ENCODE measurements around the gene WWOX. TPM values are rescaled to one million over a fixed set of nuclear protein-coding genes. Genes with fewer than 3 reads are reported as not detected.

The WWOX gene
- polyA plus RNA-seq, 4 donors, result 4.9 to 15.8 (median 7.0) TPM

DNA sequence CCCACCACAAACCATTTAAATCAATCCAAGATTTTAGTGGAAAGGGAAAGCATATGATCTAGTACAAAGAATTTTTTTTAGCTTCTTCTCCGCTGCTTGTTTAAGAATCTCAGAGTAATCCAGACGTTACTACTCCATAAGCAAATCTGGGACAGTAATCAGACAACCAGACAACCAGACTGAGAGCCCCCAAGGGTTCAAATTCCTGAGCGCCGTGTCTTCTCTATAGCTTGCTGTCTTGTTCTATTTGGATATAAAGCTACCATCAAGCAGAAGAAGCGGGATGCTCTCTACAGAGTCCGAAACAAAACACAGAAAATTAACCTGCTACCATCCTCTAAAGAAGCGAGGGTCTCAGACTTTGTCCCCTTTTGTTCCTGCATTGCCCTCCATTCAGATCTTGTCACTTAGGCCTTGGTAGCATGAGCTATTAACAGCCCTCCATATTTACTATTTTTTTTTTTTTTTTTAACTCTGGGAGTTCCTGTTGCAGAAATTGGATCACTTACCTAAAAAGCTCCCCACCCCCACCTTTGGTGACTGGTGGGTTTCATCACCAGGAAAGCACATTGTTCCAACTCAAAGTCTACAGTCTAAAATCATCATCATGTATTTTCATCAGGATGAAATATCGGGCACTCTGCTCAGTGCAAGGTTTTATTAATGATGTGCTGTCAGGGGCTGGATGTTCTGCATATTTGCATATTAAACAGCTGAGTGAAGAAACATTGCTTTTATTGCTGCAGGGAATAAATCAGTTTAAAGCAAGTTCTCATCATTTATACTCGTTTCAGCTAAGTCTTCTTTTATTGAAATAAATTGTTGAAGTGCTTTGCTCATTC lies 576.7 kb downstream of the WWOX start:
- Histone ChIP-seq H3K36me3 (ENCODE audit: control insufficient read depth in 3 of 3, insufficient read depth in 2 of 3, low read depth in 1 of 3, low read length in 3 of 3) (no peaks in the 10 kb centered on the region), H3K4me3 (ENCODE audit: low read depth in 1 of 3, low read length in 3 of 3) (no peak overlapping the region), H3K27me3 (ENCODE audit: control insufficient read depth in 3 of 3, insufficient read depth in 3 of 3, low read length in 3 of 3) (no peaks in the 10 kb centered on the region), H3K27ac (ENCODE audit: low read depth in 1 of 3, low read length in 2 of 3) (no peak overlapping the region), H3K4me1 (ENCODE audit: control insufficient read depth in 3 of 3, insufficient read depth in 2 of 3, low read depth in 1 of 3, low read length in 2 of 3) (peaks cover 0 to 2% (median 0%) of the 10 kb centered on the region in 3 donors), H3K9me3 (ENCODE audit: control insufficient read depth in 2 of 2, insufficient read depth in 1 of 2, low read depth in 1 of 2, low read length in 1 of 2) (no peaks in the 10 kb centered on the region)
- FAIRE-seq (no peak), DNase-seq (no peak)
- WGBS, 3 donors, result 81 to 93% (median 81%) methylated on average over 9 of the region's 9 CpGs

DNA sequence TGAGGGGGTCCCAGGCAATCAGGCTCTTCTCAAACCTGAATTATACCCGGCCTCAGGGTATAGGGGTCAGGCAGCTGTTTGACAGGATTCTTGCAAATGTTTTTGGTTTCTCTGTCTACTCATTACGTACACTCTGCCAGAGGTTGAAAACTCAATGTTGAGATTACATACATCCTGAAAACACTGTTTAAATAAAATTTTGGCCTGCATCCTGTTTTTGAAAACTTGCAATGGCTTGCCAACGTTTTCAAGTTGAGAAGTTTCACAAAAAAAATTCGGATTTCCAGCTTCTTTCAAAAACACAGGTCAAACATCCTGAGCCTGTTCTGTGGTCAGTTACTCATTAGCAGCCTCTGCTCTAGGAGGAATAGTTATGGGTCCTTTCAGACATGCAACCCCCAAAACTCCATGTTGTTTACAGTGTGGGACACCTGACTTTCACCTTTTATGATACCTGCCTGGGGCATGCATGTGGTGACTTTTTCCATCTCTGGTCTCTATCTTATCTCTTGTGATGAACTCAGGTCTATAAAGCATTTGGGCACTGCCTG lies 577.8 kb downstream of the WWOX start:
- Histone ChIP-seq H3K4me3 (ENCODE audit: low read depth in 1 of 3, low read length in 3 of 3) (no peak overlapping the region), H3K27me3 (ENCODE audit: control insufficient read depth in 3 of 3, insufficient read depth in 3 of 3, low read length in 3 of 3) (no peaks in the 10 kb centered on the region), H3K4me1 (ENCODE audit: control insufficient read depth in 3 of 3, insufficient read depth in 2 of 3, low read depth in 1 of 3, low read length in 2 of 3) (peaks cover 0 to 2% (median 0%) of the 10 kb centered on the region in 3 donors), H3K36me3 (ENCODE audit: control insufficient read depth in 3 of 3, insufficient read depth in 2 of 3, low read depth in 1 of 3, low read length in 3 of 3) (no peaks in the 10 kb centered on the region), H3K27ac (ENCODE audit: low read depth in 1 of 3, low read length in 2 of 3) (no peak overlapping the region), H3K9me3 (ENCODE audit: control insufficient read depth in 2 of 2, insufficient read depth in 1 of 2, low read depth in 1 of 2, low read length in 1 of 2) (no peaks in the 10 kb centered on the region)
- FAIRE-seq (no peak), DNase-seq (no peak)
- WGBS, 3 donors, result 54 to 56% (median 55%) methylated on average over 4 of the region's 4 CpGs

DNA sequence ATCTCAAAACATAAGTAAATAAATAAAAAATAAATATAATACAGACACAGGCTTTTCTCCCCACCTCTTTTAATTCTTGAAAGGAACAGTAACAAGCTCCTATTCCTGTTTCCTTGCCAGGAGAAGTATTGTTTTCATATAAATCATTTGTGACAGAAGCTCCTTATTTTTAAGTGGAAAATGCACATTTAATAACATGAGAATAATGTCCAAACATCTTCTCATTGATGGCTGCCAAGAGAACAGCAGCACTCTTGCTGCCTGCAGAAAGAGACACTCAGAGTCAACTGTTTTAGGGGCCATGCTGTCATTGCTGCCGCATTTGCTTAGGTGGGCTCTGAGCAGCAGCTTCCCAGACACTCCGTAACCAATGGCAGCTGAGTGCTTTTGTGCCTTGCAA lies 580.1 kb downstream of the WWOX start:
- 83 to 97% (median 96%) methylated on average over 2 of the region's 2 CpGs for WGBS, 3 donors
- no peak for FAIRE-seq

DNA sequence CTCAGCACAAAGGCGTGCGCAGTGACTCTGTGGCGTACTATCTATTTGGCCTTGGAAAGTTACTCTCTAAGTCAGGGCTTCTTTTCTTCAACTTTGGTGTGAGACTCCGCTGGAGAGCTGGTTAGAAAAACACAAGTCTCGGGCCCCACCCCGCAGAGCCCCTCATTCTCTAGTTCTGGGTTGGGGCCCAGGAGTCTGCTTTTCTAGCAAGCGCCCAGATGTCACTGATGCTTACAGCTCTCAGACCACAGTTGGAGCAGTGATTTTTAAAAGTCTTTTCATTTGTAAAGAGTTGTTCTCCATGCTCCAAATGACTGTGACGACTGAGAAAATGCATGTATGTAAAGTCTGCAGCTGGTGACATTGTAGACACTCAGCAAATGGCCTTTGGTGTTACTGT lies 582.3 kb downstream of the WWOX start:
- 85 to 93% (median 91%) methylated on average over 8 of the region's 8 CpGs for WGBS, 3 donors

More for the DNA sequence above, 580.1 kb downstream of the WWOX start:
- no peaks in the 10 kb centered on the region for H3K9me3 ChIP-seq (ENCODE audit: control insufficient read depth in 2 of 2, insufficient read depth in 1 of 2, low read depth in 1 of 2, low read length in 1 of 2)
- H3K4me1 ChIP-seq (ENCODE audit: control insufficient read depth in 3 of 3, insufficient read depth in 2 of 3, low read depth in 1 of 3, low read length in 2 of 3), result peaks cover 0 to 2% (median 0%) of the 10 kb centered on the region in 3 donors
- no peak overlapping the region for H3K4me3 ChIP-seq (ENCODE audit: low read depth in 1 of 3, low read length in 3 of 3)
- no peak for DNase-seq
- H3K27me3 ChIP-seq (ENCODE audit: control insufficient read depth in 3 of 3, insufficient read depth in 3 of 3, low read length in 3 of 3), result no peaks in the 10 kb centered on the region
- H3K36me3 ChIP-seq (ENCODE audit: control insufficient read depth in 3 of 3, insufficient read depth in 2 of 3, low read depth in 1 of 3, low read length in 3 of 3), result no peaks in the 10 kb centered on the region
- no peak overlapping the region for H3K27ac ChIP-seq (ENCODE audit: low read depth in 1 of 3, low read length in 2 of 3)

DNA sequence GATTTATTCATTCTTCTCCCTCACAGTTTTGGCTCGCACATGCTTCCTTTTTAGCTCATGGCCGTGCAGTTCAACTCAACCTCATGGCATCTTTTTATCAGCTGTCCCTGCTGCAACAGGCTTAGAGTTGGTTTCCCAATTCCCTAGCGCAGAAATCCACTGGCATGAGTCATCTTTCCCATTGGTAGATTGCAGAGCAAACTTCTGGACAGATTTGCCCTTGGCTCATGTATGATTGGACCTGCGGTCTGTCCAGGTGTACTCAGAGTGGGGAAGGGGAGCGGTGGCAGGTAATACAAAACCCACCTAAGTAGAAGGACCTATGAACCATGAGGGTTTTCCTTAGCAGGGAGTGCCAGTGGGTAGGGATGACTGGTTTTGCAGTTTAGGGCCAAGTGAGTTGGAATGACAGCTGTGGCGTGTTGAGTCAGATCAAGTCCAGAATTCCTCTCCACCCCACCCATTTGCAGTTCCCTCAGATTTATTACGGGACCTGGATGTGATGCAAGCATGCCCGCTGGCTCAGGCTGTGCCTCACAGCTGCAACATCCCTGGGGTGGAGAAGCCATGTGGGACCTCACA lies 584.7 kb downstream of the WWOX start:
- WGBS, 3 donors, result 69 to 80% (median 72%) methylated on average over 8 of the region's 8 CpGs
- H3K4me3 ChIP-seq (ENCODE audit: low read depth in 1 of 3, low read length in 3 of 3), result no peak overlapping the region
- H3K36me3 ChIP-seq (ENCODE audit: control insufficient read depth in 3 of 3, insufficient read depth in 2 of 3, low read depth in 1 of 3, low read length in 3 of 3), result no peaks in the 10 kb centered on the region
- no peaks in the 10 kb centered on the region for H3K9me3 ChIP-seq (ENCODE audit: control insufficient read depth in 2 of 2, insufficient read depth in 1 of 2, low read depth in 1 of 2, low read length in 1 of 2)
- DNase-seq (no peak), FAIRE-seq (no peak)
- no peaks in the 10 kb centered on the region for H3K4me1 ChIP-seq (ENCODE audit: control insufficient read depth in 3 of 3, insufficient read depth in 2 of 3, low read depth in 1 of 3, low read length in 2 of 3)
- H3K27ac ChIP-seq (ENCODE audit: low read depth in 1 of 3, low read length in 2 of 3), result no peak overlapping the region
- no peaks in the 10 kb centered on the region for H3K27me3 ChIP-seq (ENCODE audit: control insufficient read depth in 3 of 3, insufficient read depth in 3 of 3, low read length in 3 of 3)

More for the DNA sequence above, 582.3 kb downstream of the WWOX start:
- H3K27ac ChIP-seq (ENCODE audit: low read depth in 1 of 3, low read length in 2 of 3), result no peak overlapping the region
- DNase-seq (no peak), FAIRE-seq (no peak)
- no peaks in the 10 kb centered on the region for H3K9me3 ChIP-seq (ENCODE audit: control insufficient read depth in 2 of 2, insufficient read depth in 1 of 2, low read depth in 1 of 2, low read length in 1 of 2)
- H3K4me3 ChIP-seq (ENCODE audit: low read depth in 1 of 3, low read length in 3 of 3), result no peak overlapping the region
- no peaks in the 10 kb centered on the region for H3K27me3 ChIP-seq (ENCODE audit: control insufficient read depth in 3 of 3, insufficient read depth in 3 of 3, low read length in 3 of 3)
- H3K4me1 ChIP-seq (ENCODE audit: control insufficient read depth in 3 of 3, insufficient read depth in 2 of 3, low read depth in 1 of 3, low read length in 2 of 3), result peaks cover 0 to 2% (median 0%) of the 10 kb centered on the region in 3 donors
- H3K36me3 ChIP-seq (ENCODE audit: control insufficient read depth in 3 of 3, insufficient read depth in 2 of 3, low read depth in 1 of 3, low read length in 3 of 3), result no peaks in the 10 kb centered on the region

DNA sequence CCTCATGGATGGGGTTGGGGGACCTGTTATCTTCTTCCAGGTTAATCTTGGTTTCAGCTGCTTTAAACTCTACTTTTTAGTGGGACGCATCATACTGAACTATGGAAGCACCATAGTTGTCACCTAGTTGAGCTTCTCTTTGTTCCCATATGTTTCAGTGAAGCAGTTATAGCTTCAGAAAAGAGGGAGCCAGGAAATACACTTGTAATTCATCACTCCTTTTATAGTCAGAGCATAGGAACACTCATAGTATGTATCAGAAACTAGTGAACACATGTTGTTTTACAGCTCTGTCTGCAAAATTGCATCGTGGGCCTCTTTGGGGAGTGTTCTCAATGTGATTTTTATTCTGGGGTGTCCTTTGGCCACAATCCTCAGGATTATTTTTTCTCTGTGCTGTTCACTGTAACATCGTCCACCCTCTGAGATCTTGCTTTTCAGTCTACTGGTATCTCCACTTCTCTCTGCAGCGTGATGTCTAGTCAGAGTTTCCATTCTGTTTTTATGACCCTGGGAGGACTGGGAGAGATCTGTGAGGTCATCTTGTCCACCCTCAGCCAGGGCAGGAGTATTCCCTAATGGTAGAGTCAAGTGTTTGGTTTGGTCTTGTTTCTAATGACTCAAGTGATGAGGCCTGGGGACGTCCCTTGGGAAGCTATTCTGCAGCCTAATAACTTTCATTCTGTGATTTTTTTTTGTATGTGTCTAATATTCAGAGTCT lies 585.4 kb downstream of the WWOX start:
- Histone ChIP-seq H3K4me3 (ENCODE audit: low read depth in 1 of 3, low read length in 3 of 3) (no peak overlapping the region), H3K36me3 (ENCODE audit: control insufficient read depth in 3 of 3, insufficient read depth in 2 of 3, low read depth in 1 of 3, low read length in 3 of 3) (no peaks in the 10 kb centered on the region), H3K9me3 (ENCODE audit: control insufficient read depth in 2 of 2, insufficient read depth in 1 of 2, low read depth in 1 of 2, low read length in 1 of 2) (no peaks in the 10 kb centered on the region), H3K4me1 (ENCODE audit: control insufficient read depth in 3 of 3, insufficient read depth in 2 of 3, low read depth in 1 of 3, low read length in 2 of 3) (no peaks in the 10 kb centered on the region), H3K27ac (ENCODE audit: low read depth in 1 of 3, low read length in 2 of 3) (no peak overlapping the region), H3K27me3 (ENCODE audit: control insufficient read depth in 3 of 3, insufficient read depth in 3 of 3, low read length in 3 of 3) (no peaks in the 10 kb centered on the region)
- no peak for DNase-seq
- whole genome bisulfite sequencing, 3 donors, result 72 to 80% (median 74%) methylated on average over 5 of the region's 5 CpGs
- FAIRE-seq, result no peak

DNA sequence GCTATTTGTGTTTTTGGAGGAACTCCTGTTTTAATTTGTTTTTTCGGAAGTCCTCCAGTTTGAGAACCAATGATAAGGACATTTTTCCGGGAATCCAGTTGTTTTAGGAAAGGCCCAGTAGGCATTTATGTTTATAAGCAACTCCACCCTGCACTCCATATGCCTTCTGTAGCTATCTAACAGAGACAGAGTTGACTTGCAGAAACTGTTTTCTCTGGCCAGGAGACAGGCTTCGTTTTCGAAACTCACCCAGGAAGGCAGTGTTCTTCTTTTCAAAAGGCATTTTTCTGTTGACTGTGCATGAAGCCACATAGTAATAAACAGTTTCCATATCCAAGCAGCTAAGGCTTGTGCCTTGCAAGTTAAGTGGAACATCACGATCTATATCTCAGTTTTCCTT lies 587.1 kb downstream of the WWOX start:
- Histone ChIP-seq H3K36me3 (ENCODE audit: control insufficient read depth in 3 of 3, insufficient read depth in 2 of 3, low read depth in 1 of 3, low read length in 3 of 3) (no peaks in the 10 kb centered on the region), H3K4me1 (ENCODE audit: control insufficient read depth in 3 of 3, insufficient read depth in 2 of 3, low read depth in 1 of 3, low read length in 2 of 3) (no peaks in the 10 kb centered on the region), H3K4me3 (ENCODE audit: low read depth in 1 of 3, low read length in 3 of 3) (no peak overlapping the region), H3K27ac (ENCODE audit: low read depth in 1 of 3, low read length in 2 of 3) (no peak overlapping the region), H3K9me3 (ENCODE audit: control insufficient read depth in 2 of 2, insufficient read depth in 1 of 2, low read depth in 1 of 2, low read length in 1 of 2) (no peaks in the 10 kb centered on the region), H3K27me3 (ENCODE audit: control insufficient read depth in 3 of 3, insufficient read depth in 3 of 3, low read length in 3 of 3) (no peaks in the 10 kb centered on the region)
- FAIRE-seq, result no peak
- 80 to 84% (median 83%) methylated on average over 5 of the region's 5 CpGs for WGBS, 3 donors
- DNase-seq, result no peak

DNA sequence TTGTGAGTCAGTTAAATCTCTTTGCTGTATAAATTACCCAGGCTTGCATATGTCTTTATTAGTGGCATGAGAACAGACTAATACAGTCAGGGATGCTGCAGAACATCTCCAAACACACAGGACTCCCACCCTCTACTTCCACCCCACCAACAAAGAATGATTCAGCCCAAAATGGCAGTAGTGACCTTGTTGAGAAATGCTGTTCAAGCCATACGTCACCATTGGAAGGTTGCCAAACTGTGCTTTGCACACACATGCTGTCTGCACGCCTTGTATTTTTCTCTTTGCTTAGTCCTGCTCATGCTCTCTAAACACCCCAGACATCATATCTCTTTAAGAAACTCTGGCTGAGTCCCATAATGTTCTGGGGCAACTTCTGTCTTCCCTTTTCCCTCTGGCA lies 589.6 kb downstream of the WWOX start:
- WGBS, 3 donors, result 40 to 49% (median 44%) methylated on average over 2 of the region's 2 CpGs
- peak in 1 of 2 donors; percentile 22 for DNase-seq
- FAIRE-seq, result no peak

More for the DNA sequence above, 589.6 kb downstream of the WWOX start:
- Histone ChIP-seq H3K36me3 (ENCODE audit: control insufficient read depth in 3 of 3, insufficient read depth in 2 of 3, low read depth in 1 of 3, low read length in 3 of 3) (no peaks in the 10 kb centered on the region), H3K27ac (ENCODE audit: low read depth in 1 of 3, low read length in 2 of 3) (no peak overlapping the region), H3K9me3 (ENCODE audit: control insufficient read depth in 2 of 2, insufficient read depth in 1 of 2, low read depth in 1 of 2, low read length in 1 of 2) (no peaks in the 10 kb centered on the region), H3K27me3 (ENCODE audit: control insufficient read depth in 3 of 3, insufficient read depth in 3 of 3, low read length in 3 of 3) (no peaks in the 10 kb centered on the region), H3K4me3 (ENCODE audit: low read depth in 1 of 3, low read length in 3 of 3) (no peak overlapping the region), H3K4me1 (ENCODE audit: control insufficient read depth in 3 of 3, insufficient read depth in 2 of 3, low read depth in 1 of 3, low read length in 2 of 3) (no peaks in the 10 kb centered on the region)
